ENCODE measurements around the gene TERB1. TPM values are rescaled to one million over a fixed set of nuclear protein-coding genes. Genes with fewer than 3 reads are reported as not detected.

Gene TERB1
- total and polyA plus RNA-seq, 2 of the 13 experiments (the other 11 are each of a cell fraction or from before 2014, with no cell fraction given), result not detected

- TF ChIP-seq ZNF772 (CRISPR knock-in tag; IDR thresholded peaks at IDR 0.05) (0 out of 2 replicates have a peak, but pooled peaks have one; percentile 56), ZNF782 (CRISPR knock-in tag; IDR thresholded peaks at IDR 0.05; ENCODE audit: borderline replicate concordance) (peak; percentile 77; the same call in 1 of the 2 replicates), SNAI1 (CRISPR knock-in tag; IDR thresholded peaks at IDR 0.05; ENCODE audit: borderline replicate concordance) (no peak), JUNB (CRISPR knock-in tag; IDR thresholded peaks at IDR 0.05; ENCODE audit: borderline replicate concordance) (no peak), FOXK2 (IDR thresholded peaks at IDR 0.05) (no peak), ZNF12 (CRISPR knock-in tag; IDR thresholded peaks at IDR 0.05) (peak; percentile 40; the same call in 1 of the 2 replicates), CAMTA2 (CRISPR knock-in tag; IDR thresholded peaks at IDR 0.05; ENCODE audit: borderline replicate concordance) (peak; percentile 99), STAG1 (CRISPR knock-in tag; IDR thresholded peaks at IDR 0.05) (peak; percentile 68), SRF (IDR thresholded peaks at IDR 0.05; ENCODE audit: low read depth, low read length) (no peak), ZNF468 (CRISPR knock-in tag; IDR thresholded peaks at IDR 0.05) (no peak; the same call in 1 of the 2 replicates), CSRNP1 (CRISPR knock-in tag; IDR thresholded peaks at IDR 0.05) (peak; percentile 80; the same call in 1 of the 2 replicates), ERF (CRISPR knock-in tag; IDR thresholded peaks at IDR 0.05) (peak; percentile 91), ZBTB1 (CRISPR knock-in tag; IDR thresholded peaks at IDR 0.05; ENCODE audit: borderline replicate concordance) (no peak), ZNF331 (CRISPR knock-in tag; IDR thresholded peaks at IDR 0.05) (peak; percentile 42; the same call in 1 of the 2 replicates)
- TF ChIP-seq, protein P1, sequence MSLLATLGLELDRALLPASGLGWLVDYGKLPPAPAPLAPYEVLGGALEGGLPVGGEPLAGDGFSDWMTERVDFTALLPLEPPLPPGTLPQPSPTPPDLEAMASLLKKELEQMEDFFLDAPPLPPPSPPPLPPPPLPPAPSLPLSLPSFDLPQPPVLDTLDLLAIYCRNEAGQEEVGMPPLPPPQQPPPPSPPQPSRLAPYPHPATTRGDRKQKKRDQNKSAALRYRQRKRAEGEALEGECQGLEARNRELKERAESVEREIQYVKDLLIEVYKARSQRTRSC (CRISPR knock-in tag; IDR thresholded peaks at IDR 0.05; ENCODE audit: low read depth), result 0 out of 2 replicates have a peak, but pooled peaks have one; percentile 18
- TF ChIP-seq, protein P2, sequence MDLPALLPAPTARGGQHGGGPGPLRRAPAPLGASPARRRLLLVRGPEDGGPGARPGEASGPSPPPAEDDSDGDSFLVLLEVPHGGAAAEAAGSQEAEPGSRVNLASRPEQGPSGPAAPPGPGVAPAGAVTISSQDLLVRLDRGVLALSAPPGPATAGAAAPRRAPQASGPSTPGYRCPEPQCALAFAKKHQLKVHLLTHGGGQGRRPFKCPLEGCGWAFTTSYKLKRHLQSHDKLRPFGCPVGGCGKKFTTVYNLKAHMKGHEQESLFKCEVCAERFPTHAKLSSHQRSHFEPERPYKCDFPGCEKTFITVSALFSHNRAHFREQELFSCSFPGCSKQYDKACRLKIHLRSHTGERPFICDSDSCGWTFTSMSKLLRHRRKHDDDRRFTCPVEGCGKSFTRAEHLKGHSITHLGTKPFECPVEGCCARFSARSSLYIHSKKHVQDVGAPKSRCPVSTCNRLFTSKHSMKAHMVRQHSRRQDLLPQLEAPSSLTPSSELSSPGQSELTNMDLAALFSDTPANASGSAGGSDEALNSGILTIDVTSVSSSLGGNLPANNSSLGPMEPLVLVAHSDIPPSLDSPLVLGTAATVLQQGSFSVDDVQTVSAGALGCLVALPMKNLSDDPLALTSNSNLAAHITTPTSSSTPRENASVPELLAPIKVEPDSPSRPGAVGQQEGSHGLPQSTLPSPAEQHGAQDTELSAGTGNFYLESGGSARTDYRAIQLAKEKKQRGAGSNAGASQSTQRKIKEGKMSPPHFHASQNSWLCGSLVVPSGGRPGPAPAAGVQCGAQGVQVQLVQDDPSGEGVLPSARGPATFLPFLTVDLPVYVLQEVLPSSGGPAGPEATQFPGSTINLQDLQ (CRISPR knock-in tag; IDR thresholded peaks at IDR 0.05), result peak; percentile 87; the same call in 1 of the 2 replicates
- TF ChIP-seq, protein P3, sequence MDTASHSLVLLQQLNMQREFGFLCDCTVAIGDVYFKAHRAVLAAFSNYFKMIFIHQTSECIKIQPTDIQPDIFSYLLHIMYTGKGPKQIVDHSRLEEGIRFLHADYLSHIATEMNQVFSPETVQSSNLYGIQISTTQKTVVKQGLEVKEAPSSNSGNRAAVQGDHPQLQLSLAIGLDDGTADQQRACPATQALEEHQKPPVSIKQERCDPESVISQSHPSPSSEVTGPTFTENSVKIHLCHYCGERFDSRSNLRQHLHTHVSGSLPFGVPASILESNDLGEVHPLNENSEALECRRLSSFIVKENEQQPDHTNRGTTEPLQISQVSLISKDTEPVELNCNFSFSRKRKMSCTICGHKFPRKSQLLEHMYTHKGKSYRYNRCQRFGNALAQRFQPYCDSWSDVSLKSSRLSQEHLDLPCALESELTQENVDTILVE (CRISPR knock-in tag; IDR thresholded peaks at IDR 0.05), result peak; percentile 72; the same call in 1 of the 2 replicates
- TF ChIP-seq, protein P4, sequence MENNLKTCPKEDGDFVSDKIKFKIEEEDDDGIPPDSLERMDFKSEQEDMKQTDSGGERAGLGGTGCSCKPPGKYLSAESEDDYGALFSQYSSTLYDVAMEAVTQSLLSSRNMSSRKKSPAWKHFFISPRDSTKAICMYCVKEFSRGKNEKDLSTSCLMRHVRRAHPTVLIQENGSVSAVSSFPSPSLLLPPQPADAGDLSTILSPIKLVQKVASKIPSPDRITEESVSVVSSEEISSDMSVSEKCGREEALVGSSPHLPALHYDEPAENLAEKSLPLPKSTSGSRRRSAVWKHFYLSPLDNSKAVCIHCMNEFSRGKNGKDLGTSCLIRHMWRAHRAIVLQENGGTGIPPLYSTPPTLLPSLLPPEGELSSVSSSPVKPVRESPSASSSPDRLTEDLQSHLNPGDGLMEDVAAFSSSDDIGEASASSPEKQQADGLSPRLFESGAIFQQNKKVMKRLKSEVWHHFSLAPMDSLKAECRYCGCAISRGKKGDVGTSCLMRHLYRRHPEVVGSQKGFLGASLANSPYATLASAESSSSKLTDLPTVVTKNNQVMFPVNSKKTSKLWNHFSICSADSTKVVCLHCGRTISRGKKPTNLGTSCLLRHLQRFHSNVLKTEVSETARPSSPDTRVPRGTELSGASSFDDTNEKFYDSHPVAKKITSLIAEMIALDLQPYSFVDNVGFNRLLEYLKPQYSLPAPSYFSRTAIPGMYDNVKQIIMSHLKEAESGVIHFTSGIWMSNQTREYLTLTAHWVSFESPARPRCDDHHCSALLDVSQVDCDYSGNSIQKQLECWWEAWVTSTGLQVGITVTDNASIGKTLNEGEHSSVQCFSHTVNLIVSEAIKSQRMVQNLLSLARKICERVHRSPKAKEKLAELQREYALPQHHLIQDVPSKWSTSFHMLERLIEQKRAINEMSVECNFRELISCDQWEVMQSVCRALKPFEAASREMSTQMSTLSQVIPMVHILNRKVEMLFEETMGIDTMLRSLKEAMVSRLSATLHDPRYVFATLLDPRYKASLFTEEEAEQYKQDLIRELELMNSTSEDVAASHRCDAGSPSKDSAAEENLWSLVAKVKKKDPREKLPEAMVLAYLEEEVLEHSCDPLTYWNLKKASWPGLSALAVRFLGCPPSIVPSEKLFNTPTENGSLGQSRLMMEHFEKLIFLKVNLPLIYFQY (CRISPR knock-in tag; IDR thresholded peaks at IDR 0.05; ENCODE audit: borderline replicate concordance), result peak; percentile 84
These were observed 29.3 kb upstream of the TERB1 start, which contains the start of gene NAE1 (continued) for GRCh38 chr16:66830422-66831404.
